IPS-NIHi7 (cell line): ENCODE results near the gene FSTL4.
"Not testable (repeated sequence)": the region's sequence is repeated elsewhere in the genome, so short reads cannot be mapped to it uniquely, and the experiment has no call there.

Source experiments
- DNase-seq: peaks from one replicate; pipeline ENCODE4 v3.0.0; 2012; ENCODE audit warnings: mixed read lengths; ENCODE audit errors: extremely low spot score

Gene FSTL4

DNA sequence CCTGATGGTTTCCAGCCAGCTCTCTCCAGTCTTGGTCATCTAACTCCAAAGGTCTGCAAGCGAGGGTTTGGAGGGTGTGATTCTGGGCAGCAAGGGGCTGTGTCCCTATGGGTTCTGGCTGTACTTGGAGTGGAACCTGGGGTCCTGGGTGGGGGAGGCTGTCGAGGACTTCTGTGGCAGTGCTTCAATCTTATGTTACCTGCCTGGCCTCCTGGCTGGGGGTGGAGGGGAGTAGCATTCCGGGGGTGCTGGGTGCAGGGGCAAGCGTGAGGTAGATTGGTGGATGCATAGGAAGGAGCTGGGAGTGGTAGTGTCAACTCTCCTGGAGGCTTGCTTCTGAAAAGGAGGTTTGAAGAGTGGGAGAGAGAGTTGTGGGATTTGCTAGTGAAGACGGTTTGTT, 417.1 kb downstream of the FSTL4 start:
- no peak for DNase-seq

DNA sequence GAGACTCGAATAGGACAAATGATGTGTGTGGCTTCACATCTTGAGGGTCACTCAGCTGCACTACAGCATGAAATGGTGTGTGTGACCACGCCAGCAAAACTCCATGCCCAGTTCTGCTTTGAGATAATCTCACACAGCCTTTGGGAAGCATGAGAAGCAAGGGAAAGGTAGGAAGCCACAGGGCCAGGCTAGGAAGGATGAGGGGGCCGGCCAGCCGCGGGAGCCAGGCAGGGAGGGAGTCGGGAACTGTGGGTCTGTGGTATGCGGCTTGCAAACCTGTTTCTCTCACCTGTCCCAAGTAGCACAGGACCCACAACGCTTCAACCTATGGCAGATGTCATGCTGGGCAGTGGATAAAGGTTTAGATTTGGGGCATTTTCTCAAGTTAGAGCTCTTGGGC, 418.5 kb downstream of the FSTL4 start:
- no peak for DNase-seq

DNA sequence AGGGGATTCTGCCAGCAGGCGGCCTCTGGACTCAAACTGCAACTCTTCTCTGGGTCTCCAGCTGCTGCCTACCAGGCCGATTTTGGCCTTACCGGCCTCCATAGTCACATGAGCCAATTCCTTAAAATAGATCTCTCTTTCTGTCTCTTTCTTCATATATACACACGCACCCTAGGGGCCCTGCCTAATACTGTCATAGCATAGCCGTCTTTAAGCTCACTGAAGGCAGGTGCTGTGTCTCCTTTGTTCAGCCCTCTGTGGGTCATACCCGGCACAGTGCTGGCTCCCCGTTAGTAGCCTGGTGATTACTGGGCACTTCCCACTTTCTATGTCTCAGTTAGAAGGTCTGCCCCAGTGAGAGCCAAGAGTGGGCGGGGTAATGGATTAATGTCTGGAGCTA, 419.6 kb downstream of the FSTL4 start:
- no peak for DNase-seq

DNA sequence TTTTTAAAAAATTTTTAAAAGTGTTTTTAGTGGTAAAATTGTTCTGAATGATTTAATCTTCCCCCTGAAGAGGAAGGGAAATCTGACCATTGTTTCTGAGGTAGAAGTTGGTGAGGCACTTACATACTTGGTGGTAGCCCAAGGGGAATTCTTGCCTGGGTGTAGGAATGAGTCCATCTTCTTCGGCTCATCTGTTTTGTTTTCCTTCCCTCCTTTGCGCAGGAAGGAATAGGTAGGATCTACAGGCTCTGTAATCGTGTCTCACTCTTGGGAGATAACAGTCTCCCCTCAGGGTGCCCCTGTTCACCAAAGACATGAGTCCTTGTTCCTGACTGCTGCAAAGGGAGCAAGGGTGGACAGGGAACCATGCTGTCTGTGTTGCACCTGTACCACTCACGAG, 422.5 kb downstream of the FSTL4 start:
- no peak for DNase-seq

DNA sequence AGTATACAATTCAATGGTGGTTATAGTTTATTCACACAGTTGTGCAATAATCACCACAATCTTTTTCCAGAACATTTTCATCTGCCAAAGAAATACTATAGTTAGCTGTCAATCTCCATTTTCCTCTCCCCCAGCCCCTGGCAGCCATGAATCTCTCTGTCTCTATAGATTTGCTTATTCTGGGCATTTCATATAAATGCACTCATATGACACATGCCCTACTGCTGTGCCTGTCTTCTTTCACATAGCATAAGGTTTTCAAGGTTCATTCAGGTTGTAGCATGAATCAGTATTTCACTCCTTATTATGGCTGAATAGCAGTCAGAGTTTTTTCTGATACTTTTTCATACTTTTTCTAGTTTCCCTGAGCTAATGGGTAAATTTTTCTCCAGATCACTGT, 432.9 kb downstream of the FSTL4 start:
- no peak for DNase-seq

DNA sequence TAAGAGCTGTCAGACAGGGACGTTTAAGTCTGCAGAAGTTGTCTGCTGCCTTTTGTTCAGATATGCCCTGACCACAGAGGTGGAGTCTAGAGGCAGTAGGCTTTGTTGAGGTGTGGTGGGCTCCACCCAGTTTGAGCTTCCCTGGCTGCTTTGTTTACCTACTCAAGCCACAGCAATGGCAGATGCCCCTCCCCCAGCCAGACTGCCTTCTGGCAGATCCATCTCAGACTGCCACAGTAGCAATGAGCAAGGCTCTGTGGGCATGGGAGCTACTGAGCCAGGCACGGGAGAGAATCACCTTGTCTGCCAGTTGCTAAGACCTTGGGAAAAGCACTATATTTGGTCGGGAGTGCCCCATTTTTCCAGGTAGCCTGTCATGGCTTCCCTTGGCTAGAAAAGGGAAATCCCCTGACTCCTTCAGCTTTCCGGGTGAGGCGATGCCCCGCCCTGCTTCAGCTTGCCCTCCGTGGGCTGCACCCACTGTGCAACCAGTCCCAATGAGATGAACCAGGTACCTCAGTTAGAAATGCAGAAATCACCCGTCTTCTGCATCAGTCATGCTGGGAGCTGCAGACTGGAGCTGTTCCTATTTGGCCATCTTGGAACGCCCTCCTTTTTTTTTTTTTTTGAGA, 441.5 kb downstream of the FSTL4 start:
- not testable (repeated sequence) for DNase-seq

DNA sequence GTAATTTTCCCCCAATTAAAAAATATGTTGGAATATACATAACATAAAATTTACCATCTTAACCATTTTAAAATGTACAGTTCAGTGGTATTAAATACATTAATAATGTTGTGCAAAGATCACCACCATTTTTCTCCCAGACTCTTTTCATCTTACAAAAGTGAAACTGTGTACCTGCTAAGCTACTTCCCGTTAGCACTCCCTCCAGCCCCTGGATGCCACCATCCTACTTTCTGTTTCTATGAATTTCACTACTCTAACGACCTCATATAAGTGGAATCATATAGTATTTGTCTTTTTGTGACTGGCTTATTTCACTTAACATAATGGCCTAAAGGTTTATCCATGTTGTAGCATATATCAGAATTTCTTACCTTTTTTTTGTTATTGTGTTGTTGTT, 447.6 kb downstream of the FSTL4 start:
- no peak for DNase-seq

DNA sequence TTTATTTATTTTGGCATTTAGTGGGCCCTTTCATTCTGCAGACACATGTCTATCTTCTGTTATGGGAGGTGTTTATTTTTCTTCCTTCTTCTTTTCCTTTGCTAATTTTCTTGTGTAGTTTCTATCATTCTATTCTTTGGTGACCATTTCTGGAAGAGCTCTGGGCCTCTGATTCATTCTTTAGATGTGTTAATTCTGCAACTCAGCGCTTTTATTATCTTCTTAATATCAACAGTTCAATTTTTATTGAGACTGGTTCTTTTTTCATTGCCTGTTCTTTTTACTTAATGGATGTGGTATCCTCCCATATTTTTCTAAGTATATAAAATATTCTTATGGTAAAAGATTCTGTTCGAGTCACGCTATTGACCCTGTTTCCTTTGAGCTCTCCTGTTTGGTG, 448.5 kb downstream of the FSTL4 start:
- no peak for DNase-seq

DNA sequence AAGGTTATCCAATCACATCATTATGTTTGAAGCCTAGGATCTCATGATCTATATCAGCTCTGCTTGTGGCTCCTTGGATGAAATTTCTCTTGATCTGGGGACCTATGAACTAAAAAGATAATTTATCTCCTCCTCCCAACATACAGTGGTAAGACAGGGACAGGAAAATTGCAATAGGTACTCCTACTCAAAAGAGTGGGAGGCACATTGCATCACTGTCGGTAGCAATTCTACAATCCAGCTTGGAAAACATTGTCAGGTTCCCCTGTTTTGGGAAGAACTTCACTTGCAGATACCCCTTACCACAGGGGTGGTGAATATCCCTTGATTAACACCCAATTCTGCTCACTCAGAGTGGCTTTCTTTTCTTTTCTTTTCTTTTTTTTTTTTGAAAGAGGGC, 452.8 kb downstream of the FSTL4 start:
- DNase-seq: no peak

DNA sequence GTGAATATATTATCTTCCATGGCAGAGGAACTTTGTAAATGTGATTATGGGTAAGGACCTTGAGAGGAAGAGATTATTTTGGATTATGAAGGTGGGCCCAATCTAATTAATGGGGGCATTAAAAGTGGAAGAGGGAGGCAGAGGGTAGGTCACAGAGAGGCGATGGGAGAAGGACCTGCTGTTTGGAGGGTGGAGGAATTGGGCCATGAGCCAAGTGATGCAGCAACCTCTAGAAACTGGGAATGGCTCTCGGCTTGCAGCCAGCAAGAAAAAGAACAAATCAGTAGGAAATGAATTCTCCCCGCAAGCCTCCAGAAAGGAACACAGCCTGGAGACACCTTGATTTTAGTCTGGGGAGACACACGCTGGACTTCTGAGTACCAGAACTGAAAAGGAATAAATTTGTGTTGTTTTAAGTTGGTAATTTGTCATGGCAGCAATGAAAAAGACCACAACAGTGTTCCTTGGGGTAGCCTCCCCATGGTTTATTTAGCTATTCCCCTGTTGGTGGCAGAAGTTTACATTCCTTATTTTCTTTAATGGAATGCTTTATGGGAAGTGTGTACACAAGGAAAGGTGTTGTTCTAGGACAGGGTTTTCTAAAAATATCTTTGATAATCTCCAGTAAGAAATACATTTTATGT, 456.9 kb downstream of the FSTL4 start:
- DNase-seq: no peak

DNA sequence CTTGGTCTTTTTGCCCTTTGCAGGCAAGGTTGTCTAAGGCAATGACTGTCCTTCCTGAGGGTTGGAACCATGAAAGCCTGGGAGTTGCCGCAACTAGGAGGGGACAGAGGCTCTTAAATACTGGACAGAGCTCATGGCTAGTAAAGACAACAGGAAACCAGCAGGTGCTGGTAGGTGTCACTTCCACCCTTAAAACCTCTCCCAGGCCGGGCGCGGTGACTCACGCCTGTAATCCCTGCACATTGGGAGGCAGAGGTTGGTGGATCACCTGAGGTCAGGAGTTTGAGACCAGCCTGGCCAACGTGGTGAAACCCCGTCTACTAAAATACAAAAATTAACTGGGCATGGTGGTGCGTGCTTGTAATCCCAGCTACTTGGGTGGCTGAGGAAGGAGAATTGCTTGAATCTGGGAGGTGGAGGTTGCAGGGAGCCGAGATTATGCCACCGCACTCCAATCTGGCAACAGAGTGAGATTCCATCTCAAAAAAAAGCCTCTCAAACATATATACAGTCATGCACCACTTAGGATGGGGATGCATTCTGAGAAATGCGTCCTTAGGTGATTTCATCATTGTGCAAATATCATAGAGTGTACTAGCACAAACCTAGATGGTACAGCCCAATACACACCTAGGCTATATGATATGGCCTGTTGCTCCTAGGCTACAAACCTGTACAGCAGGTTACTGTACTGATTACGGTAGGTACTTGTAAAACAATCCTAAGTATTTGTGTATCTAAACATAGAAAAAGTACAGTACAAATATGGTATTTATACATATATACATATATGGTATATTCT, 457.9 kb downstream of the FSTL4 start:
- DNase-seq: no peak

DNA sequence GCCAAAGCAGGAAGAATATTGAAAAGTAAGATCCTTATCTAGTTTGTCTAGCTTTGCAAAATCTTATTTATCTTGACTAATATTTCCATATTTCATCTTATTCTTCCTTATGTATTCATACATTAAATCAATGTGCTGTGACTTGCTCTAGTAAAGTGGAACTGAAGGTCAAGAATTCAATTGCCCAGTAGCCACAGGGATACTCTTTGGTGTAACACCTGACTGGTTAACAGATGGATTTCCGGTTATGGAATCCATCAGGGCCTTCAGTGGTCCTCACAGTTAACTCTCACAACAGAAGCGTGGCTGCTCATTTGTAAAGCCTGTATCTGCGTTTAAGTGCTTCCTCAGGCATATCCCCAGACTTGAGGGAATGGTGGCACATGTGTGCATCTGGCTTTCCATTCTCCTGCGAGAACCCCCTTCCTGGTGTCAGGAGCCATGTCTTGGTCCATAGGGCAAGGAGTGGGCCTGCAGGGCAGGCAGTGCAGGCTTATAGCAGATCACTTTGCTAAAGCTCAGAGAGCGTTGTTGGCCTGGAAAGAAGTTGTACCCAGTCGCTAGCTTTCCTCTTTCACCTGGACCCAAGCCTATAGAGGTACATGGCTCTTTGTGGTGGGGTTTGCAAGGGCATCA, 461.3 kb downstream of the FSTL4 start:
- no peak for DNase-seq

DNA sequence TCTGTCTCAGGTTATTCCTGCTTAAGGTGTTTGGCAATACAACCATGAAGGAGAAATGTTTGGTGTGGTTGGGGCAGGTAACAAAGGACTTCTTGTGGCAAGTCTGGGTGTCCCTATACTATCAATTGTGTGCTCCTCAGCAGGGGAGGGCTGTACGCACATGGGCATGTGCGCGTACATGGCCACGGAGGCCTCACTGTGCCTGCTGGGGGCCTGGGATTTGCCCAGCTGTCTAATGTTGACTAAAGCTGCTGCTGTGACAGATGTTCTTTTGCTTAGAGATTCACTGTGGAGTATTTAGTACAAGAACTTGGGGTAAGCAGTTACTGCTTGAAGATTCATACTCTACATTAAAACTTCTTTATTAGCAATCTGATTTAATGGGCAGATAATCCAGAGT, 463.0 kb downstream of the FSTL4 start:
- no peak for DNase-seq

DNA sequence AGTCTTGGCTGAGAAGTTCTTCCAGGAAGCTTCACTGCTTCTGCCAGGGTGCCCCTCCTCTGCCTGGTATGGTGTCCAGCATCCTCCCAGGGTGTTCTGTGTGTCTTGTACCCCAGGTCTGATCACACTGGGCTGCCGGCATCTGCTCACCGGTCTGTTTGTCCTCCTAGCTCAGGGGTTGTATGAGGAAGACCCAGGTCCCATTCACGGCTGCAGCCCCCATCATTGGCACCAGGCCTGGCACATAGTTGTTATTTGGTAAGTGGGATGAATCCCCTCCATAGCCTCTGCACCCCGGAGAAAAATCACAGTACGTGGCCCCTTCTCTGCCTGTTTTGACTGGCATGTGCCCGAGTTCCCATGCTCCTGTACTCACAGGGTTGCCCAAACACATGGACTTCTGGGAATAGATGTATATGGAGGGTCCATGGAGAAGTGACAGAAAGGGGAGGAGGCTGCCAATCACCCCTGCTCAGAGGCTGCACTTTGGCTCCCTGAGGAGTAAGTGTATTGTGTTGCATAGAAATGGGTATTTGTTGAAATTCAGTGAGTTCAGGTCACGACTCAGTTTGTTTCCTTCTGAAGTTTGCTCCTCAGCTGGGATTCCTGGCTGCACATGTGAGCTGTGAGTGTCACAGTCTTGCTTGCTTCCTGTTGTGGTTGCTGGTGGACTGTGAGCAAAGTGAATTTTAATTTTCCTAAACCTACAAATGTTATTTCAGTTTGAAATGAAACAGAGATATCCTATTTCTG, 464.4 kb downstream of the FSTL4 start:
- DNase-seq: no peak

DNA sequence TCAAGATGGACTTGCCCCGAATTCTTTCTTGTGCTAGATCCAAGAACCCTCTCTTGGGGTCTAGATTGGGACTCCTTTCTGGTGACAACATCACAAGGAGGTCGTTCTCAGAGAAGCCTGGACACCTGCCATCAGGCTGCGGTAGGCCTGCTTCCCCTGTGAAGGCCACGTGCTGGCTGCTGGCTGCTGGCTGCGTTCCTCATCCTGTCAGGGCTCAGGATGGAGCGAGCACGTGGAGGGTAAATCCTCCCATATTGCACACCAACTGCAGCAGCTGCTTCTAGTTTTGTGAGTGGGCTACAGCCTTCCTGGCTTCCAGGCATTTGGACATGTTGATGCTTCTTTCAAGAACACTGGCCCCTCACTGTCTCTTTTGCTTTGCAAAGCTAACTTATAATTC, 464.9 kb downstream of the FSTL4 start:
- no peak for DNase-seq
